Activated CD8-positive, alpha-beta memory T cell treated with anti-CD3 and anti-CD28 coated beads, Interleukin-2, amount 10 ng/mL, durations not matched to agents 7 days and 5 days (primary cell): ENCODE results near the gene FBXO39. TPM values are rescaled to one million over a fixed set of nuclear protein-coding genes. Genes with fewer than 3 reads are reported as not detected.

ENCODE experiments used
- total RNA-seq, 2 experiments: library from RNA; stranded (reverse); gene quantifications; one replicate each; pipeline ENCODE4 v1.2.3, GENCODE V29; 2021

Gene FBXO39
- total RNA-seq, 2 experiments from 2014 or later: 0.42 to 1.5 TPM

Other genes with a start within 250 kb of the FBXO39 start
- gene PITPNM3, start 219.7 kb upstream of the FBXO39 start, total RNA-seq: under 1 TPM; 0.37 to 0.76 TPM
- gene KIAA0753, start 135.5 kb upstream of the FBXO39 start, total RNA-seq: 10 to 100 TPM; 16.5 to 18.0 TPM
- gene TXNDC17, start 135.2 kb upstream of the FBXO39 start, total RNA-seq: 10 to 100 TPM; 69.6 to 71.6 TPM
- 10 to 100 TPM; 18.3 TPM for gene MED31, start 124.6 kb upstream of the FBXO39 start, total RNA-seq
- 1 to 10 TPM; 1.1 to 1.4 TPM for gene C17orf100, start 124.5 kb upstream of the FBXO39 start, total RNA-seq
- gene SLC13A5, start 62.8 kb upstream of the FBXO39 start, total RNA-seq: not detected
- 100 to 1,000 TPM; 261 to 491 TPM for gene XAF1, start 20.2 kb upstream of the FBXO39 start, total RNA-seq
- not detected for gene TEKT1, start 55.5 kb downstream of the FBXO39 start, total RNA-seq
- not detected for gene ALOX12, start 219.8 kb downstream of the FBXO39 start, total RNA-seq
- 100 to 1,000 TPM; 121 to 205 TPM for gene RNASEK, start 236.4 kb downstream of the FBXO39 start, total RNA-seq
- gene BCL6B, start 246.8 kb downstream of the FBXO39 start, total RNA-seq: 1 to 10 TPM in 1 of 2 experiments, under 1 TPM in 1; 0.85 to 6.7 TPM